Astrocyte of the spinal cord (primary cell): ENCODE measurements around the gene ARHGEF28.

ENCODE experiments used
- DNase-seq: peaks from one replicate; pipeline ENCODE4 v3.0.0; 2011; ENCODE audit warnings: low read depth, low spot score
- H3K4me3 ChIP-seq: 2 replicates; pipeline ENCODE4 v1.5.1; 2011; ENCODE audit warnings: low read depth, mild to moderate bottlenecking, low read length, moderate library complexity
- CTCF ChIP-seq: IDR thresholded peaks from 2 replicates; pipeline ENCODE4 v1.5.1; 2012; ENCODE audit warnings: low read depth, mild to moderate bottlenecking, low read length, inconsistent platforms
- in situ Hi-C: cut with HindIII; loops from 2 replicates; pipeline ENCODE4 v1.10.0; 2017; ENCODE audit warnings: low sequenced_read_pairs

ARHGEF28 gene

DNA sequence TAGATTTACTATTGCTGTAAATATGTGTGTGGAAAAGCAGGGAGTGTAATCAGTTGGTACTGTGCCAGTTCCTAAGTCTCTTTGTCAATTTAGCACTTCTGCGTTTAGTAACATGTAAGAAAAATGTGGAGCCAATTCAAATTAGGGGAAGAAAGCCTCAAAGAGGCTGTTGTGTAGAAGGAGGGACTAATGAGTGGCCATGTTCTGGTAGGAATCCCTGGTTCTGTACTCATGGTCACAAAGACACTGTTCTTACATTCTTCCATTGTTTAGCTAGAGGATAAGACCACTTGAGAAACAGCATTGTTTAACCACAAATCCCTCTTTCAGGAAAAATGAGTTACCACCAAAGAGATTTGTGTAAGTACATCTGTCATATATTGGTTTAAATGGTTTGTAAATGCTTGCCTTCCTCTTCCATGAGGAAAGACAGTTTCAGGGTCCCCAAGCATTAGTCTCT is 14.9 kb downstream of the ARHGEF28 start:
- TF ChIP-seq CTCF = no peak
- H3K4me3 ChIP-seq = no peak overlapping the region
- peak; percentile 55 for DNase-seq
- in situ Hi-C loops = no loop called here

- TF ChIP-seq CTCF = no peak
- H3K4me3 ChIP-seq = no peak overlapping the region
- in situ Hi-C loops = no loop called here
- no peak for DNase-seq
Observed at GRCh38 chr5:73641811-73642210, 15.8 kb downstream of the ARHGEF28 start.

GRCh38 chr5:73642344-73642743 is 16.3 kb downstream of the ARHGEF28 start:
- in situ Hi-C loops = no loop called here
- DNase-seq = no peak
- H3K4me3 ChIP-seq = no peak overlapping the region
- TF ChIP-seq CTCF = no peak

DNA sequence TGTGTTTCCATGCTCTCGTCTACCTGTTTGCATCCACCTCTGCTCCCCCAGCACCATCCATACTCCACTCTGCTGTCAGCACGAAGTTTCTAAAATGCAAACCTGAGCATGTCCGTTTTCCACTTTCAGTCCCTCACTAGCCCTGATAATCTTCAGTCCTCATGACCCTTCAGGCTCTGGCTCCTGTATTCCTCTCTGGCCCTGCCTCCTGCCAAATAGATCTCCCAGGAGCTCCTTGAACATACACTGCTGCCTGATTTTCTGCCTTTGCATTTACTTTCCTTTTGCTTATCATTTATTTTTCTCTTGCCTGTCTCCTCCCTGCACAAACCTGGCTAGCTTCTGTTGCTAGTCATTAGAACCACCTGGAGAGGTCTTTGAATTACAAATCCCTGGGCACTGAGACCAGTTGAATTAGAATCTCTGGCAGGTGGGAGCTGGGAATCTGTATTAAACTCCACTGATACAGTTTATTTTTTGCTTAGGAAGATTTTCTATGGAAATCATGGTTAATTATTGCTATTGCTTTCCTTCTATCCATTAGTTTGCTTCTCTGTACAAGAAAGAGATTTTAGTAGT is 18.5 kb downstream of the ARHGEF28 start:
- no peak for TF ChIP-seq CTCF
- no peak for DNase-seq
- no peak overlapping the region for H3K4me3 ChIP-seq
- in situ Hi-C loops = no loop called here

DNA sequence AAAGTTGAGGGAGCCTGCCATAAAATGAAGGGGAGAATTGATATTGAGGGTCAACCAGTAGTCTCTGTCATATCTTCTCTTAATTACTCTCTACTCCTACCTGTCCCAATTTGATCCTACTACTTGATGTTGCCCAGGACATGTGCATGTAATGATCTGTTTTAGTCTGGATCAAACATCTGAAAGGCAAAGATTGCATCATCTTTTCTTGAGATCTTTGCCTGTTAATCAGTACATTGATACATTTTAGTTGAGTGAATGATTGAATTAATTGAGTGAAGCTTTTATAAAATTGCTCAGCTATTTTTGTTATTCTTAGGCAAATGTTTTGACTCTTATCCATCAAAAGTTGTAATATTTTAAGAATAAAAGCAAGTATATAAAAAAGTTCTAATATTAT is 21.7 kb downstream of the ARHGEF28 start:
- DNase-seq = no peak
- no peak overlapping the region for H3K4me3 ChIP-seq
- in situ Hi-C loops = no loop called here
- TF ChIP-seq CTCF = no peak

GRCh38 chr5:73648515-73648914 is 22.5 kb downstream of the ARHGEF28 start:
- in situ Hi-C loops = no loop called here
- H3K4me3 ChIP-seq = no peak overlapping the region
- DNase-seq = no peak
- no peak for TF ChIP-seq CTCF

- in situ Hi-C loops = no loop called here
- H3K4me3 ChIP-seq = no peak overlapping the region
- TF ChIP-seq CTCF = no peak
- DNase-seq = no peak
Observed at GRCh38 chr5:73649926-73650325, 23.9 kb downstream of the ARHGEF28 start.
